H9 (cell line): ENCODE data around the gene HS2ST1. TPM values are rescaled to one million over a fixed set of nuclear protein-coding genes. Genes with fewer than 3 reads are reported as not detected.

Experiments
- DNase-seq: peaks from one replicate; pipeline ENCODE4 v3.0.0-alpha.2; 2017
- H2AFZ ChIP-seq: one replicate; pipeline ENCODE4 v1.6.1; 2013; ENCODE audit warnings: mild to moderate bottlenecking, low read length, control low read depth, moderate library complexity
- H2AK5ac ChIP-seq: 2 replicates; pipeline ENCODE4 v1.6.1; 2013; ENCODE audit warnings: low read length, control low read depth, mixed read lengths; ENCODE audit not compliant: insufficient read length
- H2BK120ac ChIP-seq: one replicate; pipeline ENCODE4 v1.6.1; 2013; ENCODE audit warnings: low read depth, mild to moderate bottlenecking, low read length, control low read depth, inconsistent platforms; ENCODE audit not compliant: poor library complexity, severe bottlenecking
- H2BK12ac ChIP-seq: 2 replicates; pipeline ENCODE4 v1.6.1; 2013; ENCODE audit warnings: low read length, control low read depth, mixed read lengths, low read depth; ENCODE audit not compliant: insufficient read length
- H2BK15ac ChIP-seq: 2 replicates; pipeline ENCODE4 v1.6.1; 2013; ENCODE audit warnings: low read depth, low read length, control low read depth
- H2BK20ac ChIP-seq: one replicate; pipeline ENCODE4 v1.6.1; 2013; ENCODE audit warnings: low read depth, mild to moderate bottlenecking, low read length, control low read depth, inconsistent platforms; ENCODE audit not compliant: poor library complexity, severe bottlenecking
- H2BK5ac ChIP-seq: 2 replicates; pipeline ENCODE4 v1.6.1; 2013; ENCODE audit warnings: low read length, control low read depth, mixed read lengths; ENCODE audit not compliant: insufficient read length
- H3K14ac ChIP-seq: 2 replicates; pipeline ENCODE4 v1.6.1; 2013; ENCODE audit warnings: low read length, control low read depth; ENCODE audit not compliant: insufficient read depth
- H3K18ac ChIP-seq: 2 replicates; pipeline ENCODE4 v1.6.1; 2013; ENCODE audit warnings: low read depth, mild to moderate bottlenecking, mixed read lengths, low read length, control low read depth; ENCODE audit not compliant: insufficient read length
- H3K23ac ChIP-seq: 2 replicates; pipeline ENCODE4 v1.6.1; 2013; ENCODE audit warnings: low read length, control low read depth, mixed read lengths, low read depth; ENCODE audit not compliant: insufficient read length
- H3K23me2 ChIP-seq: 2 replicates; pipeline ENCODE4 v1.6.1; 2013; ENCODE audit warnings: low read depth, mild to moderate bottlenecking, mixed read lengths, low read length, control low read depth; ENCODE audit not compliant: insufficient read length, poor library complexity, severe bottlenecking
- H3K27ac ChIP-seq: 2 replicates; pipeline ENCODE4 v1.5.1; 2013; ENCODE audit warnings: low read length, control low read depth, mixed read lengths, low read depth; ENCODE audit not compliant: insufficient read length
- H3K27me3 ChIP-seq: 2 replicates; pipeline ENCODE4 v1.6.1; 2013; ENCODE audit warnings: low read length, control low read depth, inconsistent platforms; ENCODE audit not compliant: insufficient read depth
- H3K4ac ChIP-seq: 2 replicates; pipeline ENCODE4 v1.6.1; 2013; ENCODE audit warnings: low read depth, mild to moderate bottlenecking, control low read depth, inconsistent platforms, low read length, moderate library complexity
- H3K4me1 ChIP-seq: 2 replicates; pipeline ENCODE4 v1.6.1; 2013; ENCODE audit warnings: low read length, control low read depth, inconsistent platforms; ENCODE audit not compliant: insufficient read depth
- H3K4me2 ChIP-seq: 2 replicates; pipeline ENCODE4 v1.6.1; 2013; ENCODE audit warnings: low read length, control low read depth, mixed read lengths; ENCODE audit not compliant: insufficient read length, insufficient read depth
- H3K56ac ChIP-seq: 2 replicates; pipeline ENCODE4 v1.6.1; 2013; ENCODE audit warnings: low read depth, mild to moderate bottlenecking, mixed read lengths, low read length, control low read depth; ENCODE audit not compliant: insufficient read length
- H3K79me1 ChIP-seq: 2 replicates; pipeline ENCODE4 v1.6.1; 2013; ENCODE audit warnings: low read depth, mild to moderate bottlenecking, moderate library complexity, low read length, control low read depth, inconsistent platforms; ENCODE audit not compliant: insufficient read depth, poor library complexity, severe bottlenecking
- H3K79me2 ChIP-seq: 2 replicates; pipeline ENCODE4 v1.6.1; 2013; ENCODE audit warnings: low read length, control low read depth, inconsistent platforms; ENCODE audit not compliant: insufficient read depth
- H3K9ac ChIP-seq: 2 replicates; pipeline ENCODE4 v1.6.1; 2013; ENCODE audit warnings: low read length, control low read depth, mixed read lengths; ENCODE audit not compliant: insufficient read length; ENCODE audit errors: extremely low read depth
- H3K9me3 ChIP-seq: one replicate; pipeline ENCODE4 v1.6.1; 2013; ENCODE audit warnings: low read depth, low read length, inconsistent platforms; ENCODE audit not compliant: control insufficient read depth
- H3T11ph ChIP-seq: one replicate; pipeline ENCODE4 v1.6.1; 2013; ENCODE audit warnings: mild to moderate bottlenecking, low read length, control low read depth, inconsistent platforms
- H4K20me1 ChIP-seq: one replicate; pipeline ENCODE4 v1.6.1; 2013; ENCODE audit not compliant: control insufficient read depth, insufficient read length, insufficient read depth
- H4K5ac ChIP-seq: 2 replicates; pipeline ENCODE4 v1.6.1; 2013; ENCODE audit warnings: low read depth, mild to moderate bottlenecking, mixed read lengths, low read length, control low read depth; ENCODE audit not compliant: insufficient read length
- H4K8ac ChIP-seq: replicated peaks from 2 replicates; pipeline ENCODE4 v1.6.1; 2013; ENCODE audit warnings: low read length, control low read depth, mixed read lengths, low read depth; ENCODE audit not compliant: insufficient read length
- H4K91ac ChIP-seq: 2 replicates; pipeline ENCODE4 v1.6.1; 2013; ENCODE audit warnings: low read depth, mild to moderate bottlenecking, moderate library complexity, mixed read lengths, low read length, control low read depth; ENCODE audit not compliant: insufficient read length
- H3K27ac Mint-ChIP-seq, 3 experiments: 2 replicates in 2 of 3; 3 replicates in 1 of 3; pipeline ENCODE4 v1.8.0; 2020 to 2021; ENCODE audit warnings: mixed read lengths in 3 of 3, mild to moderate bottlenecking in 1 of 3, moderate library complexity in 1 of 3
- H3K27me3 Mint-ChIP-seq: 2 replicates; pipeline ENCODE4 v1.8.0; 2021; ENCODE audit warnings: low read depth, mild to moderate bottlenecking, moderate library complexity, mixed read lengths
- H3K36me3 Mint-ChIP-seq, 3 experiments: 2 replicates in 2 of 3; 3 replicates in 1 of 3; pipeline ENCODE4 v1.8.0; 2020 to 2021; ENCODE audit warnings: low read depth in 3 of 3, mixed read lengths in 3 of 3; ENCODE audit not compliant: insufficient read depth in 1 of 3
- H3K4me1 Mint-ChIP-seq, 2 experiments: 2 replicates each; pipeline ENCODE4 v1.8.0; 2020; ENCODE audit warnings: mixed read lengths in 2 of 2
- H3K4me3 Mint-ChIP-seq, 2 experiments: 2 replicates in 1 of 2; 3 replicates in 1 of 2; pipeline ENCODE4 v1.8.0; 2020 to 2021; ENCODE audit warnings: mild to moderate bottlenecking in 2 of 2, mixed read lengths in 2 of 2, moderate library complexity in 1 of 2
- H3K9me3 Mint-ChIP-seq, 2 experiments: 2 replicates in 1 of 2; 3 replicates in 1 of 2; pipeline ENCODE4 v1.8.0; 2020; ENCODE audit warnings: mild to moderate bottlenecking in 2 of 2, mixed read lengths in 2 of 2, moderate library complexity in 1 of 2
- CTCF ChIP-seq: fragments of 200-600 bp; sonication (generic); conservative IDR thresholded peaks from 3 replicates; pipeline ENCODE4 v1.8.0; 2021; ENCODE audit warnings: antibody characterized with exemption, mild to moderate bottlenecking
- WGBS: extraction: QIAGEN DNeasy Blood & Tissue Kit; methylation state at CpG from one replicate; pipeline ENCODE4 v1.1.7; 2013; ENCODE audit warnings: missing lambda C conversion rate, low lambda C conversion rate, mixed read lengths; ENCODE audit not compliant: insufficient read length; ENCODE audit errors: extremely low coverage; 5-methylcytosine and 5-hydroxymethylcytosine counted together
- total RNA-seq: library from RNA; stranded (reverse); gene quantifications from 2 replicates; pipeline ENCODE4 v1.2.1, GENCODE V29; 2021

HS2ST1 gene
- total RNA-seq, 1 experiment from 2014 or later = 20.1 TPM

- Mint-ChIP-seq H3K36me3 (no peaks in the 10 kb centered on the region), H3K27ac (no peak overlapping the region), H3K9me3 (no peaks in the 10 kb centered on the region), H3K4me3 (no peak overlapping the region), H3K27me3 (no peaks in the 10 kb centered on the region), H3K4me1 (peaks cover 3 to 5% of the 10 kb centered on the region in 2 experiments; a peak in 2 of 4 replicates)
- H3K9ac ChIP-seq = no peak overlapping the region
- no peak overlapping the region for H2BK20ac ChIP-seq
- no peak for TF ChIP-seq CTCF
- no peak overlapping the region for H3K18ac ChIP-seq
- H3K9me3 ChIP-seq = no peaks in the 10 kb centered on the region
- H3T11ph ChIP-seq = no peak overlapping the region
- DNase-seq = no peak
- no peak overlapping the region for H3K56ac ChIP-seq
- no peak overlapping the region for H2AK5ac ChIP-seq
- WGBS = no CpG with 5 or more reads among the region's 2 CpGs
- H3K23me2 ChIP-seq = no peaks in the 10 kb centered on the region
- H3K4ac ChIP-seq = no peak overlapping the region
- H3K27ac ChIP-seq = no peak overlapping the region
- no peak overlapping the region for H3K23ac ChIP-seq
- H2BK5ac ChIP-seq = no peak overlapping the region
- H4K5ac ChIP-seq = no peak overlapping the region
- no peaks in the 10 kb centered on the region for H4K20me1 ChIP-seq
- H4K91ac ChIP-seq = no peak overlapping the region
- H2AFZ ChIP-seq = no peak overlapping the region
- H3K79me2 ChIP-seq = no peaks in the 10 kb centered on the region
- H2BK120ac ChIP-seq = no peak overlapping the region
- H2BK15ac ChIP-seq = no peak overlapping the region
- H3K4me2 ChIP-seq = no peak overlapping the region
- no peaks in the 10 kb centered on the region for H3K79me1 ChIP-seq
- no peak overlapping the region for H2BK12ac ChIP-seq
- H3K27me3 ChIP-seq = no peaks in the 10 kb centered on the region
- no peak overlapping the region for H4K8ac ChIP-seq
- H3K14ac ChIP-seq = no peak overlapping the region
- peaks cover 3% of the 10 kb centered on the region for H3K4me1 ChIP-seq
These were observed 114.1 kb downstream of the HS2ST1 start for GRCh38 chr1:87028576-87028975.
